Muscle layer of colon (tissue), 2 donors: ENCODE data around the gene CYP4F11.
"Not testable (repeated sequence)": the region's sequence is repeated elsewhere in the genome, so short reads cannot be mapped to it uniquely, and the experiment has no call there.

Source experiments
- H3K27ac ChIP-seq: one replicate; pipeline ENCODE4 v1.7.0; 2013; ENCODE audit warnings: low read depth, mild to moderate bottlenecking, low read length, moderate library complexity
- H3K27me3 ChIP-seq, 2 donors: one replicate each; pipeline ENCODE4 v1.7.0; 2013; ENCODE audit warnings: low read length in 2 of 2, mild to moderate bottlenecking in 2 of 2; ENCODE audit not compliant: insufficient read depth in 2 of 2, control insufficient read depth in 1 of 2
- H3K36me3 ChIP-seq: one replicate; pipeline ENCODE4 v1.7.0; 2013; ENCODE audit warnings: mild to moderate bottlenecking, low read length; ENCODE audit not compliant: insufficient read depth
- H3K4me1 ChIP-seq: one replicate; pipeline ENCODE4 v1.7.0; 2013; ENCODE audit warnings: mild to moderate bottlenecking, low read length; ENCODE audit not compliant: insufficient read depth
- H3K4me3 ChIP-seq, 2 donors: one replicate each; pipeline ENCODE4 v1.7.0; 2013; ENCODE audit warnings: low read length in 2 of 2, low read depth in 1 of 2, mild to moderate bottlenecking in 1 of 2, moderate library complexity in 1 of 2
- H3K9ac ChIP-seq: one replicate; pipeline ENCODE4 v1.7.0; 2013; ENCODE audit warnings: low read length
- H3K9me3 ChIP-seq: one replicate; pipeline ENCODE4 v1.7.0; 2013; ENCODE audit warnings: mild to moderate bottlenecking, low read length
- donor health status: abdominal sarcoma.
- donor health status: Adenocarcinoma of cecum.

CYP4F11 gene

GRCh38 chr19:15934332-15935078 is at the start of gene CYP4F11:
Gene CYP4F11, minus strand, starts transcription at chr19:15934529. Its CDS starts 121 bp downstream, at chr19:15934408.
- no peaks in the 10 kb centered on the region for H3K9me3 ChIP-seq
- no peak within 1 kb of the TSS for H3K27ac ChIP-seq
- no peaks in the 10 kb centered on the region for H3K4me1 ChIP-seq
- H3K9ac ChIP-seq: no peak within 1 kb of the TSS
- H3K4me3 ChIP-seq: no peak within 1 kb of the TSS
- no peaks in the 10 kb centered on the region for H3K36me3 ChIP-seq
- peaks cover 11 to 30% of the 10 kb centered on the region in 2 donors for H3K27me3 ChIP-seq

- no peaks in the 10 kb centered on the region for H3K4me1 ChIP-seq
- no peak overlapping the region for H3K27ac ChIP-seq
- H3K36me3 ChIP-seq: no peaks in the 10 kb centered on the region
- no peaks in the 10 kb centered on the region for H3K9me3 ChIP-seq
- peaks cover 0 to 18% of the 10 kb centered on the region in 2 donors for H3K27me3 ChIP-seq
- H3K4me3 ChIP-seq: no peak overlapping the region
- H3K9ac ChIP-seq: no peak overlapping the region
These were observed 45.0 kb upstream of the CYP4F11 start for GRCh38 chr19:15979293-15979692.

- H3K36me3 ChIP-seq: no peaks in the 10 kb centered on the region
- H3K4me3 ChIP-seq: no peak overlapping the region
- H3K9ac ChIP-seq: no peak overlapping the region
- H3K27ac ChIP-seq: no peak overlapping the region
- H3K4me1 ChIP-seq: no peaks in the 10 kb centered on the region
- peaks cover 0 to 18% of the 10 kb centered on the region in 2 donors for H3K27me3 ChIP-seq
- no peaks in the 10 kb centered on the region for H3K9me3 ChIP-seq
These were observed 43.4 kb upstream of the CYP4F11 start for GRCh38 chr19:15977690-15978089.

- Histone ChIP-seq H3K27me3 (peaks cover 0 to 18% of the 10 kb centered on the region in 2 donors), H3K4me1 (no peaks in the 10 kb centered on the region), H3K36me3 (no peaks in the 10 kb centered on the region)
These were observed 42.7 kb upstream of the CYP4F11 start for GRCh38 chr19:15976836-15977689.

GRCh38 chr19:15974856-15975255 is 40.5 kb upstream of the CYP4F11 start:
- Histone ChIP-seq H3K9me3 (no peaks in the 10 kb centered on the region), H3K36me3 (no peaks in the 10 kb centered on the region), H3K4me1 (no peaks in the 10 kb centered on the region), H3K4me3 (no peak overlapping the region), H3K27ac (no peak overlapping the region), H3K27me3 (peaks cover 0 to 13% of the 10 kb centered on the region in 2 donors), H3K9ac (no peak overlapping the region)

More at GRCh38 chr19:15976836-15977689, 42.7 kb upstream of the CYP4F11 start:
- no peaks in the 10 kb centered on the region for H3K9me3 ChIP-seq
- H3K9ac ChIP-seq: no peak overlapping the region
- no peak overlapping the region for H3K4me3 ChIP-seq
- H3K27ac ChIP-seq: no peak overlapping the region

GRCh38 chr19:15972043-15972442 is 37.7 kb upstream of the CYP4F11 start:
- not testable (repeated sequence) for H3K9me3 ChIP-seq, H3K9ac ChIP-seq, H3K4me1 ChIP-seq, H3K4me3 ChIP-seq, H3K27ac ChIP-seq, H3K36me3 ChIP-seq, H3K27me3 ChIP-seq

GRCh38 chr19:15971224-15971780 is 37.0 kb upstream of the CYP4F11 start:
- Histone ChIP-seq H3K9ac (no peak overlapping the region), H3K4me1 (no peaks in the 10 kb centered on the region)

GRCh38 chr19:15964231-15964630 is 29.9 kb upstream of the CYP4F11 start:
- no peaks in the 10 kb centered on the region for H3K27me3 ChIP-seq
- no peak overlapping the region for H3K4me3 ChIP-seq
- H3K4me1 ChIP-seq: no peaks in the 10 kb centered on the region
- no peak overlapping the region for H3K27ac ChIP-seq
- H3K36me3 ChIP-seq: no peaks in the 10 kb centered on the region
- no peak overlapping the region for H3K9ac ChIP-seq
- H3K9me3 ChIP-seq: no peaks in the 10 kb centered on the region

More at GRCh38 chr19:15971224-15971780, 37.0 kb upstream of the CYP4F11 start:
- Histone ChIP-seq H3K27me3 (no peaks in the 10 kb centered on the region), H3K4me3 (no peak overlapping the region), H3K27ac (no peak overlapping the region), H3K9me3 (no peaks in the 10 kb centered on the region), H3K36me3 (no peaks in the 10 kb centered on the region)

- Histone ChIP-seq H3K9me3 (no peaks in the 10 kb centered on the region), H3K4me3 (no peak overlapping the region), H3K9ac (no peak overlapping the region), H3K4me1 (no peaks in the 10 kb centered on the region), H3K36me3 (no peaks in the 10 kb centered on the region), H3K27ac (no peak overlapping the region), H3K27me3 (no peaks in the 10 kb centered on the region)
These were observed 28.0 kb upstream of the CYP4F11 start for GRCh38 chr19:15962319-15962718.

GRCh38 chr19:15954820-15955219 is 20.5 kb upstream of the CYP4F11 start:
- Histone ChIP-seq H3K27ac (no peak overlapping the region), H3K27me3 (peaks cover 0 to 8% of the 10 kb centered on the region in 2 donors), H3K4me3 (no peak overlapping the region), H3K36me3 (no peaks in the 10 kb centered on the region), H3K4me1 (no peaks in the 10 kb centered on the region), H3K9me3 (no peaks in the 10 kb centered on the region), H3K9ac (no peak overlapping the region)

- H3K4me3 ChIP-seq: no peak within 1 kb of the TSS
These were observed 14.1 kb upstream of the CYP4F11 start, which contains the start of gene OR10H4 for GRCh38 chr19:15948223-15949058. Gene OR10H4, plus strand, starts transcription at chr19:15949008. Its CDS starts 0 bp downstream, at chr19:15949008.

More at GRCh38 chr19:15948223-15949058, 14.1 kb upstream of the CYP4F11 start, which contains the start of gene OR10H4:
- no peaks in the 10 kb centered on the region for H3K27me3 ChIP-seq
- H3K4me1 ChIP-seq: no peaks in the 10 kb centered on the region
- no peak within 1 kb of the TSS for H3K27ac ChIP-seq
- H3K9me3 ChIP-seq: peaks cover 6% of the 10 kb centered on the region
- no peak within 1 kb of the TSS for H3K9ac ChIP-seq
- H3K36me3 ChIP-seq: no peaks in the 10 kb centered on the region
